Right renal pelvis (tissue), 4 donors: ENCODE measurements around the gene DEFB114. TPM values are rescaled to one million over a fixed set of nuclear protein-coding genes. Genes with fewer than 3 reads are reported as not detected.

Experiments used
- DNase-seq, 4 donors: peaks; one replicate each; pipeline ENCODE4 v3.0.0-alpha.2; 2013; ENCODE audit warnings: low read depth in 4 of 4, low spot score in 3 of 4, missing footprints in 1 of 4
- polyA plus RNA-seq, 4 donors: library from polyadenylated mRNA; unstranded; fragments of 120-200 nt; gene quantifications; one replicate each; pipeline ENCODE4 v1.2.1, GENCODE V29; 2013; ENCODE audit not compliant: insufficient read length in 4 of 4

DEFB114 gene
- polyA plus RNA-seq, 4 donors: not detected

DNA sequence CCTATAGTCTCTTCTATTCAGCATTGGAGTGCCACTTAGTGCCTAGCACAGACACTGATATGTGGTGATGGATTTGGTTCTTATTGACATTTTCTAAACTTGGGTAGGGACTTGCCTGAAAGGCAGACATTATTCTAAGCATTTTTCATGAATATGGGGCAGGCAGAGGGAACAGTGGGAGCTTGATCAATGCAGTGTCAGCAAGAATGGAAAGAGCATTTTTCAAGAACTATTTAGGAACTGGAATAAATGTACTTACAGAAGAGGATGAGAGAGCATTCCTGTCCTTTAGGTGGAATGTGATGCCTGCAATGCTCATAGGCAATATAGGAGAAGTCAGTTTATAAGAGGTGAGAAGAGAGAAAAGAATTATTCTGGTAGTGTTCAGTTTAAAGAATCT is 26.2 kb downstream of the DEFB114 start:
- no peak for DNase-seq

GRCh38 chr6:49937017-49937416 is 26.9 kb downstream of the DEFB114 start:
- DNase-seq: no peak

DNA sequence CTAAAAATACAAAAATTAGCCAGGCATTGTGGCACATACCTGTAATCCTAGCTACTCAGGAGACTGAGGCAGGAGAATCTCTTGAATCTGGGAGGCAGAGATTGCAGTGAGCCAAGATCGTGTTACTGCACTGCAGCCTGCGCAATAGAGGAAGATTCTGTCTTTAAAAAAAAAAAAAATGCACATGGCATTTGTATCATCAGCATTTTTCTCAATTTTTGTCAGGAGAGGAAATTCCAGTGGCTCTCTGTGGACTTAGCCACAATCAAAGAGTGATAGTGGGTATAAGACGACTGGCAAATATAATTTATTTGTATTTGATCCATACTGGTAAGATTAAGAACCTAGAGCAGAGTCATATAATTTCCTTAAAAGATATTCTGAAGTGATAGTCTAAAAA is 28.6 kb downstream of the DEFB114 start:
- no peak for DNase-seq

DNA sequence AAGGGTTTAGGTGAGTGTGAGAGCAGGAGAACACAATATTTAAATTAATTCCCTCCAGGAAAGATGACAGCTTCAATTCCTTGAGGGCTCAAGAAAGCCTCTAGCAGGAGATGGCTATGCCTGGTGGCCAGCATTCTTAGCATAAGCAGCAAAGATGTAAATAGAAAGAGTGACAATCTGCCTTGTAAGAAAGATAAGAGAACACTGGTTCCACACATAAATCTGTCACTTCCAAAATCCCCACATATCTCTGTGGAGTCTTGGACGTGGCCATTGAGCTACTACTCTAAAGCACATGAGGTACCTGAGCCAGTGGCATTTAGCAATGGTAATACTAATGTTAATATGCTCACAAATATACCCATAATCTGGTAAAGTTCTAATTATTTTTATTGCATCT is 29.2 kb downstream of the DEFB114 start:
- no peak for DNase-seq

GRCh38 chr6:49933526-49933925 is 30.4 kb downstream of the DEFB114 start:
- DNase-seq: no peak

- no peak for DNase-seq
Measured at GRCh38 chr6:49929340-49929739, 34.6 kb downstream of the DEFB114 start.

GRCh38 chr6:49923826-49924225 is 40.1 kb downstream of the DEFB114 start:
- no peak for DNase-seq

GRCh38 chr6:49919935-49920644 is 43.9 kb downstream of the DEFB114 start:
- DNase-seq: no peak

- no peak for DNase-seq
Measured at GRCh38 chr6:49919261-49919660, 44.7 kb downstream of the DEFB114 start.

- DNase-seq: no peak
Measured at GRCh38 chr6:49918787-49919186, 45.2 kb downstream of the DEFB114 start.

DNA sequence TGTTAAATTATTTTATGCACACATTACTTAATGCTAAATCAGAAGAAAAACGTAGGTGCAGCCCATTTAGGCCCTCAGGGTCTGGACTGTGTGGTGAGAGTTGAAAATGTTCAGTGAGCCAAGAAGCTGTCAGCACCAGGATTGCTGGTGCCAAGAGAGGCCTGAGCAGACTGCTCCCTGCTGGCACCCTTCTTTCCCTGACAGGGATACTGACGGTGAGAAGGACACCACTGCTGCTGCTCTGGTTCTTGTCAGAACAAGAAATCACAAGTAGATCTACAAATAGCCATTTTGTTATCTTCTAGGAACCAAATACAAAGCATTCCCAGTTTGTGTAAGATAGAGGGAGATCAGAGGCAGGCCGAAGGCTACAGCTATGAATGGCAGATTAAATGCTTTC is 48.9 kb downstream of the DEFB114 start:
- DNase-seq: no peak

DNA sequence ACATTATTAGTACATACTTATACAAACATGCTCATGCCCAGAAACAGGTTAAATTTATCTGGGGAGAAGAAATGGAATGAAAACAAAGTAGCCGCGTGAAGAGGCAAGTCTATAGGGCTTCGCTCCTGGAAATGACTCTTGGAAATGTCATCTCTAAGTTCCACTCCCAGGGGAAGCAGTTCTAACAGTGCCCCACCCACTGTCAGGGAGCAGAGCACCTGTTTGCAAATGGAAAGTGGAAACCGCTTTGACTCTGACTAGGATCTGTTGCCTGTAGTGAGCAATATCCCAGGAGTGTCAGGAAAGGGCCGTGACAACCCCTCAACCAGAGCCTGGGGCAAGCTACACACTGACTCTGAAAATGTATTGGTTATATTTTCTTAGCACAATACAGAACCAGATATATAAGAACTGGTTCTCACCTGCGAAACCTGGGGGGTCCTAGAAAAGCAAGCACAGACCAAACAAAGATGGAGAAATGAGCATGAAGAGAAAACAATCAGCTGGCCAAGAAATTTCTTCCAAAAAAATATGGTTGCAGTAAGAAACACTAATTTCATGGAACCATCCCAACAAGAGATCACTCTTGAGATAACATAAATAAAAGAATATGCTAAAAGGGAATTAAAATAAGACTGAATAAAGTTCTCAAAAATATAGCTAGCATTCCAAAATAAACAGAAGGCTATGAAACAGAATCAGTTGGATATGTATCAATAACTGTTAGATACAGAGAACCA is 50.2 kb downstream of the DEFB114 start:
- DNase-seq: no peak

DNA sequence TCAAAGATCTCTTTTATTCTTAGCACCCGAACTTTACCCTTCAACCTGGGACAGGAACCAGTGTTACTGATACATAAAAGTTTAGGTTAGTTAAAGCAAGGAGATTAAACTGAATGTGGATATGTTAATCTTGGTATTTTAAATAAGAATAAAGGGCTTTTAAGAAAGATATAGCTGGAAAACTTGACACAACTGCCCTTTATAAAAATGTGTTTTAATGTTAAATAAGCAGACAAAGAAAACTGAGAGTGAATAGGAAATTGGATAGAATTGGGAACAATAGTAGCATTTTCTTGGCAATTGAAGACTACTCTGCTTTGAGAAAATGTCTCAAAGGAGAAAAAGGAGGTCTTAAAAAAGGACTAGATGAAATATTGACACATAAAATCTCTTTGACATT is 51.8 kb downstream of the DEFB114 start:
- DNase-seq: no peak

- DNase-seq: no peak
Measured at GRCh38 chr6:49911252-49911651, 52.7 kb downstream of the DEFB114 start.

Other genes with a start within 250 kb of the DEFB114 start
- under 1 TPM in 3 of 4 donors, not detected in 1; 0.08 to 0.42 (median 0.24) TPM for gene CRISP3, start 219.8 kb downstream of the DEFB114 start, polyA plus RNA-seq
- gene PGK2, start 176.9 kb downstream of the DEFB114 start, polyA plus RNA-seq: not detected
- gene CRISP1, start 97.6 kb downstream of the DEFB114 start, polyA plus RNA-seq: under 1 TPM in 1 of 4 donors, not detected in 3; 0.05 TPM
- not detected for gene DEFB113, start 5.5 kb upstream of the DEFB114 start, polyA plus RNA-seq
- not detected for gene DEFB110, start 57.8 kb upstream of the DEFB114 start, polyA plus RNA-seq
- gene DEFB112, start 85.8 kb upstream of the DEFB114 start, polyA plus RNA-seq: not detected